ENCODE measurements around the gene SEMA3E.
"Not testable (repeated sequence)": the region's sequence is repeated elsewhere in the genome, so short reads cannot be mapped to it uniquely, and the experiment has no call there.

Gene SEMA3E

DNA sequence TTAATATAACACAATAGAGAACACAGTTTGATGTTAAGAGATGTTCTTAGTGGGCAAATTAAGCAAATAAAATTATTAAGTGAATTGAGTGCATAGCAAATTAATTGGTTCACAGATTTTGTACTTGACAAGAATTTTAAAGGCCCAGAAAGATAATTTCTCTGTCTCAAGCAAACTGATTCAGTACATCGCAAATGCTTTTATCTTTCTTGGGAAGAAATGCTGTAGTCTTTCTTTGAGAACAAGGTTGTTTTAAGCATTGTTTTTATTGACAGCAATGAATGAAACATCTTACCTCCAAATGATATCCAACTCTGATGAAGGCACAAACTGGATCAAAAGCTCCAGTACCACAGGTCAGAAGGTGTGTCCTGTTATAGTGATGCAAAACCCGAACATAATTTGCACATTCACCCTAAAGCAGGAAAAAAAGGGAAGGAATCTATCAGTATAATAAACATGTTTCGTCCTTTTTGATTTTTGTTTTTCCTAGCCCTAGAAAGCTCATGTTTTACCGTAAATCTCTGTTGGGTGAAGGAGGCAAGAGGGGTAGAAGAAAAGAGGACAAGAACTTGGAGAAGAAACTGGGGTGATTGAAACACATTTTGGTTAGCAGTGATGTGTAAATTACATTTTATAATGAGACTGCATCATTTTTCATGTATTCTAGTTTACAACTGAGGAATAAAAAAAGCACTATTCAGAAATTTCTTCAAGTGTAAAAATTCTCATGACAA, 182.6 kb downstream of the SEMA3E start:
- in situ Hi-C loops (cut with MboI; ENCODE audit: low pct_unique_long_range_greater_than_20kb, low sequenced_read_pairs), result no loop called here
- DNase-seq, result no peak

DNA sequence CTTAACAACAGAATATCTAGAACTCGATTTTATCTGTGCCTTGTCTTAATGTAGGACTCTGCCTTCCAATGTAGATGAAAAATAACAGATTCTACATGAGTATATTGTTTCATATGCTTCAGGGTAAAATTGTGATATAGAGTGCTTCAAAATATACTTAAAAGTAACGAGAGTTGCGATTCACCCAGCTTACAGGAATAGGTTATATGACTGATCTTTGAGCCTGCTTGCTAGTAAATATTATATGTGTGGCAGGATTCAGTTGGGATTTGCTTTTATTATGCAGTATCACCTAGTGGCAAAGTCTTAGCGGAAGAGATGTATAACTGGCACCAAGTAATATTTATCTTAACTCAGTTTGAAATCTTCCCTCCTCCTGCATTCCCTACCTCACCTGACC, 183.3 kb downstream of the SEMA3E start:
- DNase-seq, result no peak
- in situ Hi-C loops (cut with MboI; ENCODE audit: low pct_unique_long_range_greater_than_20kb, low sequenced_read_pairs), result no loop called here

DNA sequence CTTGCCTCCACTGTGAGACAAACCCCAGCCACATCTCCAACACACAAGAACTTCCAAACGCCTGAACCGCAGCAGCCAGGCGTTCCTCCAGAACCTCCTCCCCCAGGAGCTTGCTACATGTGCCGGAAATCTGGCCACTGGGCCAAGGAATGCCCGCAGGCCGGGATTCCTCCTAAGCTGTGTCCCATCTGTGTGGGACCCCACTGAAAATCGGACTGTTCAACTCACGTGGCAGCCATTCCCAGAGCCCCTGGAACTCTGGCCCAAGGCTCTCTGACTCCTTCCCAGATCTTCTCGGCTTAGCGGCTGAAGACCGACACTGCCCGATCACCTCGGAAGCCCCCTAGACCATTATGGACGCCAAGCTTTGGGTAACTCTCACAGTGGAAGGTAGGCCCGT, 187.1 kb downstream of the SEMA3E start:
- DNase-seq; in situ Hi-C loops (cut with MboI; ENCODE audit: low pct_unique_long_range_greater_than_20kb, low sequenced_read_pairs): not testable (repeated sequence)

DNA sequence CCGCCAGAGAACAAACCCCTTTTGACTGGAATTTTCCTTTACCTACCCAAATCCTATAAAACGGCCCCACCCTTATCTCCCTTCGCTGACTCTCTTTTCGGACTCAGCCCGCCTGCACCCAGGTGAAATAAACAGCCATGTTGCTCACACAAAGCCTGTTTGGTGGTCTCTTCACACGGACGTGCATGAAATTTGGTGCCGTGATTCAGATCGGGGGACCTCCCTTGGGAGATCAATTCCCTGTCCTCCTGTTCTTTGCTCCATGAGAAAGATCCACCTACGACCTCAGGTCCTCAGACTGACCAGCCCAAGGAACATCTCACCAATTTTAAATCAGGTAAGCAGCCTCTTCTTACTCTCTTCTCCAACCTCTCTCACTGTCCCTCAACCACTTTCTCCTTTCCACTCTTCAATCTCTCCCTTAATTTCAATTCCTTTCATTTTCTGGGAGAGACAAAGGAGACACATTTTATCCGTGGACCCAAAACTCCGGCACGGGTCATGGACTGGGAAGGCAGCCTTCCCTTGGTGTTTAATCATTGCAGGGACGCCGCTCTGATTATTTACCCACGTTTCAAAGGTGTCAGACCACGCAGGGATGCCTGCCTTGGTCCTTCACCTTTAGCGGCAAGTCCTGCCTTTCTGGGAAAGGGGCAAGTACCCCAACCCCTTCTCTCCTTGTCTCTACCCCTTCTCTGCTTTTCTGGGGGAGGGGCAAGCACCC, 188.8 kb downstream of the SEMA3E start:
- in situ Hi-C loops (cut with MboI; ENCODE audit: low pct_unique_long_range_greater_than_20kb, low sequenced_read_pairs); DNase-seq: not testable (repeated sequence)

DNA sequence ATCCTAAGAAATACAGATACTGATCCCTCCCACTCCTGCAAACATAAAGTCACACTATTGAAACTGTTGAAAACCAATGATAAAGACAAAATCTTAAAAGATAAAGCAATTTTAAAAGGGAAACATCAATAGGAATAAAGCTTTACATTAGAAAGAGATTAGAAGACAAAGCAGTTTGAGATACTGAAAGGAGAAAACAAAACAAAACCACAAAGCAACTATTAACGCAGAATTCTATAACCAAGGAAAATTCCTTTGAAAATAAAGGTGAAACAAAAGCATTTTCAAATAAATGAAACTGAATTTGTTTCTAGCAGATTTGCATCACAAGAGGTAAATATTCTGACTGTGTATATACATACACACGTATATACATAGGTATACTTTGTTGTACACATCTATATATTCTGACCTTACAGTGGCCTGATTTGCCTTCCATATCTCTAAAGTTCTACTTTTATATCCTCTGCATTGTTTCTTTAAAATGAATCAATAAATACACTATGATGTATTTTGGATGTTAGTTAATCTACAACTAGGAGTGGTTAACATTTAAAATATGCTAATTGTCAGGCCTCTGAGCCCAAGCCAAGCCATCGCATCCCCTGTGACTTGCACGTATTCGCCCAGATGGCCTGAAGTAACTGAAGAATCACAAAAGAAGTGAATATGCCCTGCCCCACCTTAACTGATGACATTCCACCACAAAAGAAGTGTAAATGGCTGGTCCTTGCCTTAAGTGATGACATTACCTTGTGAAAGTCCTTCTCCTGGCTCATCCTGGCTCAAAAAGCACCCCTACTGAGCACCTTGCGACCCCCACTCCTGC, 189.6 kb downstream of the SEMA3E start:
- DNase-seq; in situ Hi-C loops (cut with MboI; ENCODE audit: low pct_unique_long_range_greater_than_20kb, low sequenced_read_pairs): not testable (repeated sequence)

DNA sequence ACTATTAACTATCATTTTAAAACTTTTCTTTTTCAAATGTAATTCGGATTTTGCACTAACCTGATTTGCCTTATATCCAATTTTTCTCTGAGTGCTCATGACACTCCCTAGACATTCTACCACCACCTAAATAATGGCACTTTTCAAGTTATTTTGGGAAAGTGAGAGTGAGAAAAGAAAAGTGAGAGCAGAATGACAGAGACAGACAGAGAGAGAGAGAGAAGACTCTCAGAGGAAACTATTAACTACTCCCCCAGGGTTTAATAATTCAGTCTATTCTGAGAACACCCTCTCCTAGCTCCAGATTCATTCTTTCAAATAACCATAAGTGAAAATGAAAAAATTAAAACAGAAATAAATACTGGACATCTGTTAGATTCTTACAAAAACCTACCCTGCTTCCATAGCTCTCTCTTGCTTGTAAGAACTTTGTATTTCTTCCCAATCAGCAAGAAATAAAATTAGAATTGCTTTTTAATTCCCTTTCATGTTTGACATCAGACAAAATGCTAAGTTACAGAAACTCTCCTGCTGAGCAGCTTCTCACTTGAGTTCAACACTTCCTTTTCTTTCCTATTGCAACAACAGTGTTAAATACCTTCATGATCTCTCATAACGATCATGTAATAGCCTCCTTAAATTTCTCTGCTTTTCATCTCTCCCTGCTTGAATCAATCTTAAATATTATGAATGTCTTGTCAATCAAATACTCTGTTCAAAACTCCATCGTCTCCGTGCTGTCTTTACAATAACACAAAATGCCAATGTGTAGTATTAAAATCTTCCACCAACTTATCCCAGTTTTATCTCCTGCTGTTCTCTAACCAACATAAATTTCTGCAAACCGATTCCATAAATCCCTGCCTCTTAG, 191.7 kb downstream of the SEMA3E start:
- no peak for DNase-seq
- in situ Hi-C loops (cut with MboI; ENCODE audit: low pct_unique_long_range_greater_than_20kb, low sequenced_read_pairs), result no loop called here

DNA sequence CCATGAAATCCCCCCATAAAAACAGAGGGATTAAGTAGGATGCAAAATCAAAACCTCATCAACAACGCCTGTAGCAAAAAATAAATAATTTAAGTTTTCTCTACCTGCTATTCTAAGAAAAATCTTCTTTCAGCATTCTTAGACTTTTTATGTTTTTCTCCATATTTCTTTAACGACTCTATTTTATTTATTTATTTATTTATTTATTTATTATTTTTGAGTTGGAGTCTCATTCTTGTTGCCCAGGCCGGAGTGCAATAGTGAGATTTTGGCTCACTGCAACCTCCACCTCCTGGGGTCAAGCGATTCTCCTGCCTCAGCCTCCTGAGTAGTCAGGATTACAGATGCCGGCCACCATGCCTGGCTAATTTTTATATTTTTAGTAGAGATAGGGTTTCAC, 192.5 kb downstream of the SEMA3E start:
- in situ Hi-C loops (cut with MboI; ENCODE audit: low pct_unique_long_range_greater_than_20kb, low sequenced_read_pairs), result no loop called here
- DNase-seq, result no peak

DNA sequence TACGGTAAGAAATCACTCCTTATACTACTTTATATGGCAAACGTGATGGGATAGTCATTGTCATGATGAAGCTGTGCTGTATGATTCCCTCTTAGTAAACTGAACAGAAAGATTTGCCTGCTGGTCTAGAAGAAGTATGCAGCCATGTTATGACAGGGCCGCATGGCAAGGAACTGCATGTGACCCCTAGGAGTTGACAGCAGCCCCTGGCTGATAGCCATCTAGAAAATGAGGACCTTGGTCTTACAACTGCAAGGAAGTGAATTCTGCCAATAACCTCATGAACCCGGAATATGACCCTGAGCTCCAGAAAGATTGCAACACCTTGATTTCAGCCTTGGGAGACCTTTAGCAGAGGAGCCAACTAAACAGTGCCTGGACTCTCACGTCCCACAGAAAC, 193.3 kb downstream of the SEMA3E start:
- no peak for DNase-seq
- in situ Hi-C loops (cut with MboI; ENCODE audit: low pct_unique_long_range_greater_than_20kb, low sequenced_read_pairs), result no loop called here

DNA sequence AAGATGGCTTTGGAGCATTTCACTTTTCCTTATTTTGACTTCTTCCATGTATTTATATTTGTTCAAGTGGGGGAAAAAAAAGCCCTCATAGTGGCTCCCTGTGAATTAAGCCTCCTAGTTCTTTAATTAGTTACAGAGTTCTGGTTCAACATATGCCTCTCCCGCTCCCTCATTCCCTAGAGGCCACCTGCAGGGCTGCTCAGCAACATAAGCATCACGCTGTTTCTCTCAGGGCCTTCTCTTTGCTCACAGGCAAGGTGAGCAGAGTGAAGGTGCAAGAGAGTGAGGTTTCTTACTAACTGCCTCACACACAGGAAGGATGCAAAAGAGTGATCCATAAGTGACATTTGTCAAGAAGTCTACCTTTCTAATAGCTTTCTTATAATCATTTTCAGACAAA, 196.7 kb downstream of the SEMA3E start:
- DNase-seq, result no peak

DNA sequence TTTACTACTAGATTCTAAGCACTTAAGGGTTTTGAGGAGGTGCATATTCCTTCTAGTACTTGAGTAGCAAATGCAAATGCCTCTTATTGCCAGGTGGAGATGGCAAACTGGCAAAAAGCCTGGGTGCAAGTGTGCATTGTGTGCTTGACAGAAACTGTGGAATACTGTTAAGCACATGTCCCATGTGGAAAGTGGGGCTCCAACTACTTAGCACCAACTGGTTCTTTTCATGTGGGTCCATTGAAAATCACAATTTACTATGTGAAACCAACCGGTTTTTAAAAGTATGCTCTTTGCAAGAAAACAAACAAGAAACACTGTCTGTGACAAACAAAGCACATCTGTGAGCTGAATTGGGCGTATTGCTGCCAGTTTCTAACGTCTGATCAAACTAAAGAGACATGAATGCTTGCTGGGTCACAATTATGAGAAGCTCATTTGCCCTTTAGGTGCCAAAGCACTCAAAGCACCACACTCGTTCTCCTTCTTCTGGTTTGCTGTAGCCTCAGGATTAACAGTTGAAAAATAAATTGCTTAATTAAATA, 197.4 kb downstream of the SEMA3E start:
- no peak for DNase-seq
- in situ Hi-C loops (cut with MboI; ENCODE audit: low pct_unique_long_range_greater_than_20kb, low sequenced_read_pairs), result no loop called here

More for the DNA sequence above, 196.7 kb downstream of the SEMA3E start:
- in situ Hi-C loops (cut with MboI; ENCODE audit: low pct_unique_long_range_greater_than_20kb, low sequenced_read_pairs), result no loop called here

DNA sequence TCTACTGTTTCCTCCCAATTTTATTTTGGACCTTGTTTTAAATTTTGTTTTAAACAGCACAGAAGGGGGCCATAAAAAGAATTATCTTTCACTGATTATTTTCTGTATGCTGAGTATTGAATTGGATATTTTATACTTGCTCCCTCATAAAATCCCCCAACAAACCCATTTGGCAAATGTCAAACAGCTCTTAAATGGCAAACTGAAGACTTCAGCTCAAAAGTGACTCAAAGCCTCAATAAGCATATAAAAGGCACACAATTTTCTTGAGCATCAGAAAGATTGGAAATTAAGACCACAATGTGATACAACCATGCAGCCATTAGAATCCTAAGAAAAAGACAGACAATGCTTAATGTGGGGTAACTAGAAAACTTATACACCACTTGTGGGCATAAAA, 199.2 kb downstream of the SEMA3E start:
- in situ Hi-C loops (cut with MboI; ENCODE audit: low pct_unique_long_range_greater_than_20kb, low sequenced_read_pairs), result no loop called here
- DNase-seq, result no peak

DNA sequence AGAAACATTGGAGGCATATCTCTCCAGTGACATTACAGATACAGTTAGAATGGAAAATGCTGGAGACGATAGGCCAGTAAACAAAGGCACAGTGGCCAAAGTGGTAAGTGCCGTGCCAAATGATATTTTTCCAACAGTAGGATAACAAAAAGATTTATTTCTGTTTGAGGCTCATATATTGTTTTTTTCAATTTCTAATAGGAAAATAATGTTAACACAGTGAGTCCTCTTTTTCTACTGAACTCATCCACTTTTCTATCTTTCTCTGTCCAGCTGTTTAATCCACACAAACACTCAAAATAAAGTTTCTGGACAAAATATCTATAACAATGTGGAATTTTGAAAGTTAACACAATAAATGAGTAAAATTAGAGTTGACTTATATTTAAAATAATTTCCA, 201.3 kb downstream of the SEMA3E start:
- in situ Hi-C loops (cut with MboI; ENCODE audit: low pct_unique_long_range_greater_than_20kb, low sequenced_read_pairs), result no loop called here

DNA sequence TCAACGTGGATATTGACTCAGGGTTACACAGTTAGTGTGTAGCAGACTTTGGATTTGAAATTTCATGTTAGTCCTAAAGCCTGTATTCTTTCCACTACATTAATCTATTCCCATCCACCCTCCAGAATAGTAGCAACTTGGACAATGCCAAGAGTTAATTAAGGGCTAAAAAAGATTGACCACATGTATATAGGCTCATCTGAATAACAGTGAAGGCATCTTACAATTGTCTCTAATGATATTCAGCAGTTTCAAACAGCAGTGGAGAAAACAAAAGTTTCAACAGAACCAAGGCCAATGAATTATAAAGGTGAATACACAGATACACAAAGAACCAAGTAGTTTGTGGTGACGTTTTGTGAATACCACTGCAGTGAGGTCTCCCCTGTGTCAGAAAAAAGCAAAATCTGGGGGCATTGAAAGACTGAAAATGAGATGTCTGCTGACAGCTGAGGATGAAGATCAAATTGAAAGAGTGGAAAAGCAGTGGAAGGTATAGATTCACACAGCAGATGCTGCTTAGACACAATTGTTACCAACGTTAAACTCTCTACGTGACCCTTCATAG, 202.8 kb downstream of the SEMA3E start:
- in situ Hi-C loops (cut with MboI; ENCODE audit: low pct_unique_long_range_greater_than_20kb, low sequenced_read_pairs), result no loop called here
- DNase-seq, result no peak

More for the DNA sequence above, 201.3 kb downstream of the SEMA3E start:
- DNase-seq, result no peak

DNA sequence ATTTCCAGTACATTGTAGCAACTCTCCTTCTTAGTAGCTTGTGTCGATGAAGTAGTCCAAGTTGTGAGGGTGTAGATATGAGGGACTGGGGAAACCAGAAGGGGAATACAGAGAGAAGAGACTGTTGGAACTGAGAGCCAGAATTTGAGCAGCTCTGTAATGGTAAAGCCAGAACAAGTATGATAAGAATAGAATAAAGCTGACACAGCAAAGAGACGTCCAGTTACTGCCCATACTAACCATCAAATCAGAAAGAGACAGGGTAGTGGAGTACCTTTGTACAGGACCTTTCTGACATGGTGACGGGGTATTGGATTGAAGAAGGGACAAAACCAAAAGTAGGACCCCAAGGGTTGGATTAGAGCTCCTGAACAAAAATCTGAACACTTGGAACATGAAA, 206.0 kb downstream of the SEMA3E start:
- no peak for DNase-seq
- in situ Hi-C loops (cut with MboI; ENCODE audit: low pct_unique_long_range_greater_than_20kb, low sequenced_read_pairs), result no loop called here

DNA sequence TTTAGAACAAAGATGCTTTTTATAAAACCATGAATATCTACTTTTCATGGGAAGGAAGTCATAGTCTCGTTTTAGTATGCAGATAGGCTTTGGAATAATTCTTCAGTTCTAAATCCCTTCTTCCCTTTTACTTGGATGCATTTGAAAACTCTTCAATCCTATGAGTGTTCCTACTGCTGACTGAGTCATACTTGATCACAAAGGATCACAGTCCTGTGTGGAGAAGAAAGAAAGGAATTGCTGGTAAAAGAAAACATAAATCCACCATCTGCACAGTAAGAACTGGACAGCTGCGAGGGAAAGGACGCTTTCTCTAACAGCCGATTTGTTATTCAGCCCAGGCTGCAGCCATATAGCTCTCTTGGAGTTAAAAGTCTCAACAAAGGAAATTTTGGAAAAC, 209.9 kb downstream of the SEMA3E start:
- in situ Hi-C loops (cut with MboI; ENCODE audit: low pct_unique_long_range_greater_than_20kb, low sequenced_read_pairs), result no loop called here
- no peak for DNase-seq

DNA sequence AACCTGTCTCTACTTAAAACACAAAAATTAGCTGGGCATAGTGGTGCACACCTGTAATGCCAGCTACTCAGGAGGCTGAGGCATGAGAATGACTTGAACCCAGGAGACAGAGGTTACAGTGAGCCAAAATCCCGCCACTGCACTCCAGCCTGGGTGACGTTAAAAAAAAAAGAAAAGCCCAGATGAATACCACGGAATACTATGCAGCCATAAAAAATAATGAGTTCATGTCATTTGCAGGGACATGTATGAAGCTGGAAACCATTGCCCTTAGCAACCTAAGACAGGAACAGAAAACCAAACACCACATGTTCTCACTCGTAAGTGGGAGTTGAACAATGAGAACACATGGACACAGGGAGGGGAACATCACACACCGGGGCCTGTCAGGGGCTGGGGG, 218.7 kb downstream of the SEMA3E start:
- DNase-seq; in situ Hi-C loops (cut with MboI; ENCODE audit: low pct_unique_long_range_greater_than_20kb, low sequenced_read_pairs): not testable (repeated sequence)

DNA sequence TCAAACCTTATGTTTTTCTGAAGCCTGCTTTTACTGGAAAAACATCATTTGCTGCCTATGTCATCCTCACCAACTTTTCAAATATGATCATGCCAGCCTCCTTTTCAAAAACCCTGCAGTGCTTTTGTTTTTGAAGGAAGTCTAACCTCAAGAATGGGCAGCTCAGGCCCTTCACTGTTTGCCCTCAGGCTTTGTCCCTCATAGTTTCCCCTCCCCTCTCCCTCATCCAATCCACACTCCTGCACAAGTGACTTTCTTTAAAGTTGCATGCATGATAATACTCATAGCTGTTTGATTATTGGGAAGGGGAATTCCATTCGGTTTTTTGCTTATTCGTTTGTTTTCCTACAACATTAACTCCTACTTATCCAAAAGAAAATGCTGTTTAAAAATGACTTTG, 219.4 kb downstream of the SEMA3E start:
- in situ Hi-C loops (cut with MboI; ENCODE audit: low pct_unique_long_range_greater_than_20kb, low sequenced_read_pairs), result no loop called here

DNA sequence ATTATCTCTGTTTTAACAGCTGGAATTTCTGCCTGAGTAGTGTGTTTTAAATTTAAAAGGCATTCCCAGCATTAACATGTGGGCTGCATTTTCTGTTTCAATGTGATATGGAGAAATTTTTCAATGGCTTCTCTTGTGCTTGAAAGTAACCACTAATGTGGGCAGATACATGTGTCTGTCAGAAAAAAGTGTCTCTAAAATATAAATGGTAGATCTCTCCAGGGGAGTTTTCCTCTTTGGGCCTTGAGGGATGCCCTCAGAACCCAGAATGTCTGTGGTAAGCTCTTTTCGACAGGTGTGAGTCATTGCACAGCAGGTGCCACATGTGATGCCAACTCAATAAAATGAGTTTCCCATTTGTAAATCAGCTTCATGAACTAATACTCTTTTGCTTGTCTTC, 221.1 kb downstream of the SEMA3E start:
- in situ Hi-C loops (cut with MboI; ENCODE audit: low pct_unique_long_range_greater_than_20kb, low sequenced_read_pairs), result no loop called here
- DNase-seq, result no peak

More for the DNA sequence above, 219.4 kb downstream of the SEMA3E start:
- DNase-seq, result no peak

Measured in KBM-7 (cell line).